GM18499 (cell line): ENCODE data around the gene HMGN4.
"Not testable (repeated sequence)": the region's sequence is repeated elsewhere in the genome, so short reads cannot be mapped to it uniquely, and the experiment has no call there.

Source experiments
- ATAC-seq: cut with Tn5 transposase; IDR thresholded peaks from one replicate; pipeline ENCODE4 v1.9.1; 2021; ENCODE audit warnings: moderate number of reproducible peaks; ENCODE audit not compliant: insufficient read depth, unreplicated experiment

The HMGN4 gene

DNA sequence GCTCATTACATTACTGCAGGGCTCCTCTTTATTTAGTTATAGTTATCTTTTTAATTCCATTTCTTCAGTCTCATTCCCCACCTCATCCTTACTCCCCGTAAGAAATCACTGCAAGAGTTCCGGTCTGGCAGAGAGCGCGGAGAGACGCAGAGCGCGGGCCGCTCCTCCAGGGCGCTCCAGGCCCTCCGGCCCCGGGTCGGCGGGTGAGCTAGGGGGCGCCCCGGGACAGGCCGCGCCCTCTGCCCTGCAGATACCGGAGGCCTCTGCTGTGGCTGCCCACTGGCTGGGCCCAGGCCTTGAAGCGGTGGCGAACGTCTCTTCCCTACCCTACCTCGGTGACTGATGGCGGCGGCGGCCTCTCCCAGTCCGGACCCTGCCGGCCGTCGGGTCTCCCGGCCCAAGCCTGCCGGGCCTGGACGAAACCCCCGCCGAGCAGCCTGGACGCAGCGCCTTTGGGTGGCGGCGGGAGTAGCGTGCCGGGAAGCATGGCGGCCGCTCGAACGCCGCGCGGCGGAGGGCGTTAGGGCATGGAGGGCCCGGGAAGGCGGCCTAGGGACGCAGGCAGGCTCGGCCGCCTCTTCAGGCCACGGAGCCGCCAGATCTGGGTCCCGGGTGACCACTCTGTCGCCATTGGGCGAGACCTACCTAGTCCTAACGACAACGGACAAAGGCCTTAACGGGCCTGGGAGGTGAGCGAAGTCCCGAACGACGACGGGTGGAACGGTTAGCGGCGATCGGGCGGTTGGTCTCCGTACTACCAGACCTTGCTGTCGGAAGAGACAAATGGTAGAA, 16.4 kb upstream of the HMGN4 start:
- ATAC-seq = peak; percentile 34

DNA sequence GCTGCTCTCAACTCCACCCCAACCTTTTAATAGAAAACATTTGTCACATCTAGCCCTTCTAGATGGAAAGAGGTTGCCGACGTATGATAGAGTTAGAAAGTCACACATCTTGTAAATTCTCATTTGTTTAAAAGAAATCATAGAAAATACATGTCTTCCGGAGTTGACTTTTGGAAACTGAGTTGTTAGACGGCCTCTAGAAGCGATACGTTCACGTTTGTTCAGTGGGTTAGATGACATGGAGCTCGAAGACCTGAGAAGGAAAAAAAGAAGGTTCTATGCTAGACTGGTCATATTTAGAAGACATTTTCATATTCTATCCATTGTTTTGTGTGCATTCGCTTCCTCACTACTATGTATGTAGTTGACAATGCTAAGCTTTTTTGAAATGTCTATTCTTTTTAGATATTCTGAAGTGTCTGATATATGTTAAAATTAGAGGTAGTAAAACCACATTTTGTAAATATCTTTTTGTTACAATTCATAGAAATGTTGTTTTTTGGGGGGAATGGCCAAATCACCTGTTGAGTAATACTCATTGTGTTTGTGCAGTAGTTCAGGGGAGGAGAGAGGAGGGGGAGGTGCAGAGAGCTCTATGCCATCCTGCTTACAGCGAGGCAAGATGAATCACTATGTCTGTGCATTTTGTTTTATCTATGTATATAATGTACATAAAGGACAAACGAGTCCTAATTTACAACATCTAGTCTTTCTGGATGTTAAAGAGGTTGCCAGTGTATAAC, 15.5 kb upstream of the HMGN4 start:
- not testable (repeated sequence) for ATAC-seq

DNA sequence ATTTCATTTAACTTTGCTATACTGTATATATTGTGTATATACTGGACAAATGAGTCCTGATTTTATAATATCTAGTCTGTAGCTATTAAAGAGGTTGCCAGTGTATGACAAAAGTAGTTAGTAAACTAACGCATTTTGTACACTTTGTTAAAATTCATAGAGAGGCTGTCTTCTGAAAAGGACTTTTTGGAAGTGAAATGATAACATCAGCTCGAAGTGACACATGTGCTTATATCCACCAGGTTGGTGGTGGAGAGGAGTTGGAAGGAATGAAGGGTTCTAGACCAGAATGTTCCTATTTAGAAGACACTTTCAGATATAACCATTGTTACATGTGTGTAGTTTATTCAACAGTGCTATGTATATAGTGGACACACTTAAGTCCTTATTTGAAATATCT, 13.9 kb upstream of the HMGN4 start:
- not testable (repeated sequence) for ATAC-seq

DNA sequence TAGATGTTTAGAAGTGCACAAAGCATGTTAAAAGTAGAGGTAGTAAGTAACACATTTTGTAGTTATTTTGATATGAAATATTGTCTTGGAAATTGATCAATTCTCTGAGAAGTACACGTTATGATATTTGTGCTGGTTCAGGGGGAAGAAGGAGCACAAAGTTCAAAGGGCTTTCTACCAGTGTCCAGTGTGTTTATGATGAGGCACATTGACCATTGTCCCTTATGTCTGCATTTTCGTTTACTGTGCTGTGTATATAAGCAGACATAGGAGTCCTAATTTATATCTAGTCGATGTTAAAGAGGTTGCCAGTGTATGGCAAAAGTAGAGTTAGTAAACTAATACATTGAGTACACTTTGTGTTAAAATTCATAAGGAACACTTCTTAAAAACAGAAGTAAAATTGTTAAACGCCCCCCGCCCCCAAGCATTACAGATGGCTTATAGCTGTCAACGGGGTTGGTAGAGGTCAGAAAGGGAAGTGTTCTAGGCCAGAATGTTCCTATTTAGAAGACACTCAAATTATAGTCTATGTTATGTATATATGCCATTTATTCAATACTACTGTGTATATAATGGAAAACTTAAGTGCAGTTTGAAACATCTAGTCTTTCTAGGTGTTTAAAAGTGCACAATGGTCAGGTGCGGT, 13.3 kb upstream of the HMGN4 start:
- ATAC-seq = no peak

DNA sequence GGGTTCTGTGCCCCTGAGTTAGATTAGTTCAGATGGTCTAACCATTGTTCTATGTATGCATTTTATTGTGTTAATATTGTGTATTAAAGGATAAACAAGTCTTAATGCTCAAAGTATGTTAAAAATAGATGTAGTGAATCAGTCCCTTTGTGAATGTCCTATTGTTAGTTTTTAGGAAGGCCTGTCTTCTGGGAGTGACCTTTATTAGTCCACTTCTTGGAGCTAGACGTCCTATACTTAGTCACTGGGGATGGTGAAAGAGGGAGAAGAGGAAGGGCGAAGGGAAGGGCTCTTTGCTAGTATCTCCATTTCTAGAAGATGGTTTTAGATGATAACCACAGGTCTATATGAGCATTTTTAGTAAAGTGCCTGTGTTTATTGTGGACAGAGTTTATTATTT, 12.3 kb upstream of the HMGN4 start:
- ATAC-seq = no peak

DNA sequence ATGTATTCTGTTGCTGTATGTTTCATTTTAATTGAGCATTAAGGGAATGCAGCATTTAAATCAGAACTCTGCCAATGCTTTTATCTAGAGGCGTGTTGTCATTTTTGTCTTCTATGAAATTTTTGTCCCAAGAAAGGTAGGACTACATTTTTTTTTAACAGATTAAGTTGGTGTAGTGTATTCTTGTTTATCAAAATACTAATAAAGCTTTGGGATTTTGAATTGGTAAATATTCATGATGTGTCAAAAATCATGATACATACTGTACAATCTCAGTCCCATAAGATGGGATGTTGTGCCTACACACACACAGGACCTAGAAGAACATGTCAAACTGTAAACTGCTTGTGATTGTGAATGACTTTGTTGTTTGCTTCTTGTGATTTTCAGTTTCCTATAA, 11.2 kb upstream of the HMGN4 start:
- ATAC-seq = no peak

GRCh38 chr6:26530203-26530602, 8.0 kb upstream of the HMGN4 start:
- no peak for ATAC-seq

- no peak for ATAC-seq
Observed at GRCh38 chr6:26531897-26532296, 6.3 kb upstream of the HMGN4 start.

- ATAC-seq = no peak
Observed at GRCh38 chr6:26532699-26533531, 5.3 kb upstream of the HMGN4 start.

DNA sequence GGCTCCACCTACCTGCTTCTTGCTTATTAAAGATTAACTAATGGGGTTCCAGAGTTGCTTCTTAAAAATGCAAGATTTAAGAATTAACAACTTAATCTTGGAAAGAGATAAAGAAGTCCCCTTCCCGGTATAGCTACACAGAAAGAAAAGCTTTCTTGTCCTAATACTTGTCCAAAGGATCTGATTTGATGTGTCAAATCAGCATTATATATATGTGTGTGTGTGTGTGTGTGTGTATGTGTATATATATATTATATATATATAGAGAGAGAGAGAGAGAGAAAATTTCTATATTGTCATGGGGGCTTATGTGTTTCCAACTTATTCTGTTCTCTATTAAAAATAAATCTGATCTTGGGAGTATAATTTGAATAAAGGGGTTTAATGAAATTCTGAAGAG, 4.6 kb upstream of the HMGN4 start:
- ATAC-seq = no peak

DNA sequence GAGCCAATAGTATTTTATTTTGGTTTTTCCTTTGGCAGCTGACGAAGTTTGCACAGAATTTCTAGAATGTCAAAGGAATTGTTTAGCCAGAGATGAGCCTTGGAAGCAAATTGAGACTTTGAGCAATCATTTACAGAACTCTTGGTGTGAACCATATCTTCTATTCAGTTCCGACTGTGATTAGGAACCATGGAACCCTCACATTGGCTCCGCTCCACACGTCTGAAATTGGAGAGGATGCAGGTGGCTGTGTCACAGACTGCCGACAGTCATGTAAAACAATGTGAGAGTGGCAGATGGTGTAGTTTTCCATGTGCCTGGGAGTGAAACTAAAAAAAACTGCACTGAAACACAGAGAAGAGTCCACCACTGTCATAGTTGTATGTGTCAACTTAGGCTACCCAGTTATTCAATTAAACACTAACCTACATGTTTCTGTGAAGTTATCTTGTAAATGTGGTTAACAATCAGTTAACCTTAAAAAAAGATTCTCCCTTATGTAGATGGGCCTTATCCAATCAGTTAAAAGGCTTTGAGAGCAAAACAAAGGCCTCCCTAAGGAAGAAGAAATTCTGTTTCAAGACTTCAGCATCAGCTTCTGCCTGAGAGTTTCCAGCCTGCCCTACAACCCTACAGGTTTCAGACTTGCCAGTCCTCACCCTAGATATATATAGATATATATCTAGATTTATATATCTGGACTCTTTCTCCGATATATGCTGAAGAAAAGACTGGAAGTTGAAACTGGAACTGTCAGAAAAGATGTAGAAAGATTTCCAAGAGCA, 3.3 kb upstream of the HMGN4 start:
- no peak for ATAC-seq

GRCh38 chr6:26536571-26537159, 1.5 kb upstream of the HMGN4 start:
- no peak for ATAC-seq

DNA sequence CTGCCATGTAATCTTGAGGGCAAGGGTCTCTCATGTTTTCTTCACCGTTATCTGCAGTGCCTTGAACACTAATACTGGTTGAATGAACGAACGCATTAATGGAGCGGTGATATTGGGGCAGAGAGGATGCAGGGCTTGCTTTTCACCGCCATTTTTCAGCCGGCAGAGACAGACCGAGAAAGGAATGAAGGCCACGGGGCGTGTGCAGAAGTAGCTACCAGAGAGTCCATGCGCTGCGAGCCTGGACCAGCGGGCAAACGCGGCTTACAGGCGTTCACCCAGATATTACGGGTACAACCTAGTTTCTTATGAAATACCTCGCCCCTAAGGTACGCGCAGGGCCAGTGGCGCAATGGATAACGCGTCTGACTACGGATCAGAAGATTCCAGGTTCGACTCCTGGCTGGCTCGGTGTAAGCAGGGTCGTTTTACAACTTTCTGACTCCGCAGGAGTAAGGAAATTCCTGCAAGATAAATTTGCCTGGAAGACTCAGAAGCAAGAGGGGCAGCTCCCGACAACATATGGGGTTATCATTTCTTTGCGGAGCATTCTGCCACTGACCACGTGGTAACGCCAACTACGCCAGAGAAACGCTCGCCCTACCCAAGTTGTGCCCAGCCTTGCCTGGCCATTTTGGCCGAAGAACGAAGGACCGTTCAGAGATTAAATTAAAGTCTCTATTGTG, 863 bp upstream of the HMGN4 start:
- peak; percentile 27 for ATAC-seq

DNA sequence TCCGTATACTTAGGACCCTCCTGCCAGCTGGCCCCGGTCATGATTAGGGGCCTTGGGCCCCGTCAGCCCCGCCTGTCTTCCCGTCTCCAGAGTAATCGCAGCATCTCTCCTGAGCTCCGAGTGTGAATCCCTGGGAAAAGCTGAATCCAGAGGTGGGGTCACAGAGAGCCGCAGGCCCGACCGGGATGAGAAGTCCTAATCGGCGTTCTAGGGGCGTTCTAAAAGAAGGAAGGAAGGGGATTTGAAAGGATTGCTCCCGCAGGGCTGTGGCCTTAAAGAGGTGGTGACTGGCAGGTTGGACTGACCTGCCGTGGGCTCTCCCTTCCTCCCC, 371 bp downstream of the HMGN4 start:
- ATAC-seq = no peak

GRCh38 chr6:26539071-26539615, 977 bp downstream of the HMGN4 start:
- no peak for ATAC-seq

GRCh38 chr6:26541579-26541978, 3.4 kb downstream of the HMGN4 start:
- no peak for ATAC-seq

DNA sequence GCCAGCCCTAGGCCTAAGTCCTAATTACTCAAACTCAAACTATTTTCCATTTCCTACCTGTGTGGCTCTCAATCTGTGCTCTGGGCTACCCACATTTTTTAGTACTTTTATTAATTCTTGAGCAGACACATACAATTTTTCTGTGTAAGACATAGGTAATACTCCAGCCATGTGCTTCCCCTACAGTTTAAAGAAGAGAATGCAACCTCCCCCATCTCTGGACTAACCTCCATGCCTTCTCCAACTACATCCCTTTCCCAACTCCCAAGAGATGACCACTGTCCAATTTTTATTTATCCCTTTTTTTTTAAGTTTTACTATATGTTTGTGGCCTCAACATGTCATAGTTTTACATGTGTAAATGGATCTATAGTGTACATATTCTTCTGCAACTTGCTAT, 5.8 kb downstream of the HMGN4 start:
- ATAC-seq = no peak

DNA sequence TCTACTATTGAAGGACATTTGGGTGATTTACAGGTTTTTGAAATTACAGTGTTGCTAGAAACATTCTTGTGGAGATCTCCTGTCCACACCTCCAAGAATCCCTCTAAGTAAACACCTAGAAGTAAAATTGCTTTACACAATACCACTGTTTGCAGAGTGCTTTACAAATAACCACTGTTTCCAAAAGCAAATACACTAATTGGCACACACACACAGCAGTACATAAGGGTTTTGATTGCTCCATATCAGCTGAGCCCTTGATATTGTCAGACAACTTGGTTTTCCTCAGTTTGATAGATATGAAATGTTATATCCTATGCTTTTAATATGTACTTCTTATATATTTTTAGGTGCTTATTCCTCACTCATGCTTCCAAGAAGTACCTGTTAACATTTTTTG, 6.3 kb downstream of the HMGN4 start:
- no peak for ATAC-seq

DNA sequence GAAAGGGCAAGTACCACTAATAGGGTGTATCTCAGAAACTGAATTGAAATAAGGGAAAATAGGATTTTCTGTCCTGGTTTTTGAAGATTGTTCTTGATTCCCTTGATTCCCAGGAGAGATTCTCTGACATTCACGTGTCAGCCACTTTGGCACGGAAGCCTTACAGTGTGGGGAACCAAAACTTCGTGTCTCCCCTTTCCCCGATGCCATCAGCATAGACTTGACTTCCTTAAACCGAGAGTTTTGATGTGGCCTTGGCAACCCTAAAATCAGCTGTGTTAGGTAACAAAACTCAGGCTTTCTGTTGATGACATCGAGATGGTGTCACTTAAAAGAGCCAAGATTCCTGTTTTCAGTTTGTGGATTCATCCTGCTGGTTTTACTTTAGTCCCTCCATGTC, 7.5 kb downstream of the HMGN4 start:
- ATAC-seq = no peak
